ENCODE data around the gene SSH2. TPM values are rescaled to one million over a fixed set of nuclear protein-coding genes. Genes with fewer than 3 reads are reported as not detected.
"Not testable (repeated sequence)": the region's sequence is repeated elsewhere in the genome, so short reads cannot be mapped to it uniquely, and the experiment has no call there.

The SSH2 gene
- total RNA-seq, 1 experiment from 2014 or later: 45.1 TPM

DNA sequence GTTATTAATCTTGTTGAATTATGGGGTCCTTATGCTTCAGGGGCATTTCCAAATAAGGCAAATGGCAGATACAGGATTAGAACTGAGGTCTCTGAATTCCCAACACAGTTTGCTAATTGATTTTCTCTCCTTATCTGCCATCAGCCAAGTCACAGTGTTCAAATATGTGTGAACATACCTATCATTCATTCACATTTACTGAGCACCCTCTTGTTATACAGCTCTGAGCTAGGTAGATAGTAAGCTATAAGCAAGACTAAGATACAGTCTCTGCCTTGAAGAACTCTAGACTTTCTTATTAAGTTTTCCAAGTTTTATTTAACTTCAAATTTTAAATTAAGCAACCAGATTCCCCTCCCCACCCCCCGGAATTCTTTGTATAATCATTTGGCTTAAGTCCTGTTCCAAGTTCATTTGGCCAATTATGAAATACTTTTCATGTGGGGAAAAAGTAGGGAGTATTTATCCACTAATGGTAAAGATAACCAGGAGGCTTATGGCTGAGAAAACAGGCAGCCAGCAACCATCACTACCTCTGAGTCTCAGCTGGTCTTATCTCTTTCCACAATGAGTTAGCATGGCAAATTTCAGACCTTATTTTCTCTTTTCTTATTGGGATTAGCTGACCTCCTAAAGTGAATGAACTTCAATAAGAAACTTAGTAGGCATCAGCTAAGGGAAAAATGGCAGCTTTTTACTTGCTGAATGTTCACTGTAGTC, 275.9 kb downstream of the SSH2 start:
- BruUV-seq (replicated peaks): no TSS peak
- POLR2A ChIA-PET (ENCODE audit: unreplicated experiment): interaction anchor here (0.6 kb wide), 1 partner anchor 82 kb away, joined by 23 read pairs; no protein-coding TSS in a partner anchor

DNA sequence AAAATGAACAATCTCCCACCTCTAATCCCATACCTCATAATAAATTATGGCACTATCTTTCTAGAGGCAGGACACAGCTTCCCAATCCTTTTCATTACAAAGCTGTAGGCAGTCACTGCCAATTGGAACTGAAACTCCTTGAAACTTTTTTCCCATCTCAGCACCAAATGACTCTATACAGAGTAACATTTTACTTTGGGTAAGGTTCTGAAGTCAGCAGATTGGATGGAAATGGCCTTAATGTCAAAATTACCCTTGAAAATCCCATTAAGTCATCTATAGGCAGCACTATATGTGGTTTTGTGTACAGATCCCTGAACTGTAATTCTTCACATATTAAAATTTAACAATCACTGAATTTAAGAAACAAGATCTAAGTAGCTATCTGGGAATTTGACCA, 277.1 kb downstream of the SSH2 start:
- H3K9me3 ChIP-seq (ENCODE audit: insufficient read depth, low read depth): no peaks in the 10 kb centered on the region
- H3K4me1 ChIP-seq (replicated peaks; ENCODE audit: insufficient read depth): no peaks in the 10 kb centered on the region
- no peak overlapping the region for H3K4me3 ChIP-seq
- H4K20me1 ChIP-seq (ENCODE audit: insufficient read depth): no peaks in the 10 kb centered on the region
- no TSS peak for BruUV-seq (replicated peaks)
- no peak overlapping the region for H2AFZ ChIP-seq
- POLR2A ChIA-PET (ENCODE audit: unreplicated experiment): interaction anchor here (0.5 kb wide), 1 partner anchor 76 kb away, joined by 3 read pairs; no protein-coding TSS in a partner anchor
- H3K27me3 ChIP-seq (ENCODE audit: insufficient read depth, low read depth): no peaks in the 10 kb centered on the region
- H3K27ac ChIP-seq: no peak overlapping the region
- DNase-seq: no peak
- 0 out of 2 replicates have a peak, but pooled peaks cover 3% of the 10 kb centered on the region for H3F3A ChIP-seq (ENCODE audit: insufficient read depth, low read depth)
- H3K79me2 ChIP-seq (ENCODE audit: low read depth): no peaks in the 10 kb centered on the region
- TF ChIP-seq EZH2 (IDR thresholded peaks at IDR 0.05; ENCODE audit: low read depth): no peak
- TF ChIP-seq, protein P1, sequence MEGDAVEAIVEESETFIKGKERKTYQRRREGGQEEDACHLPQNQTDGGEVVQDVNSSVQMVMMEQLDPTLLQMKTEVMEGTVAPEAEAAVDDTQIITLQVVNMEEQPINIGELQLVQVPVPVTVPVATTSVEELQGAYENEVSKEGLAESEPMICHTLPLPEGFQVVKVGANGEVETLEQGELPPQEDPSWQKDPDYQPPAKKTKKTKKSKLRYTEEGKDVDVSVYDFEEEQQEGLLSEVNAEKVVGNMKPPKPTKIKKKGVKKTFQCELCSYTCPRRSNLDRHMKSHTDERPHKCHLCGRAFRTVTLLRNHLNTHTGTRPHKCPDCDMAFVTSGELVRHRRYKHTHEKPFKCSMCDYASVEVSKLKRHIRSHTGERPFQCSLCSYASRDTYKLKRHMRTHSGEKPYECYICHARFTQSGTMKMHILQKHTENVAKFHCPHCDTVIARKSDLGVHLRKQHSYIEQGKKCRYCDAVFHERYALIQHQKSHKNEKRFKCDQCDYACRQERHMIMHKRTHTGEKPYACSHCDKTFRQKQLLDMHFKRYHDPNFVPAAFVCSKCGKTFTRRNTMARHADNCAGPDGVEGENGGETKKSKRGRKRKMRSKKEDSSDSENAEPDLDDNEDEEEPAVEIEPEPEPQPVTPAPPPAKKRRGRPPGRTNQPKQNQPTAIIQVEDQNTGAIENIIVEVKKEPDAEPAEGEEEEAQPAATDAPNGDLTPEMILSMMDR (conservative IDR thresholded peaks at IDR 0.05): no peak
- intact Hi-C loops (cut with micrococcal nuclease; ENCODE audit: unreplicated experiment): no loop called here
- H3K36me3 ChIP-seq (ENCODE audit: low read depth): no peaks in the 10 kb centered on the region
- H3K4me2 ChIP-seq: no peak overlapping the region
- CTCF ChIA-PET: no interaction called here
- no peaks in the 10 kb centered on the region for H3K9me2 ChIP-seq (ENCODE audit: insufficient read depth)

More for the DNA sequence above, 275.9 kb downstream of the SSH2 start:
- TF ChIP-seq, protein P1 (conservative IDR thresholded peaks at IDR 0.05): no peak
- no peak for TF ChIP-seq EZH2 (IDR thresholded peaks at IDR 0.05; ENCODE audit: low read depth)
- CTCF ChIA-PET: no interaction called here
- Histone ChIP-seq H3K9me3 (ENCODE audit: insufficient read depth, low read depth) (no peaks in the 10 kb centered on the region), H3K4me3 (no peak overlapping the region), H3K79me2 (ENCODE audit: low read depth) (no peaks in the 10 kb centered on the region), H4K20me1 (ENCODE audit: insufficient read depth) (no peaks in the 10 kb centered on the region), H3F3A (ENCODE audit: insufficient read depth, low read depth) (no peaks in the 10 kb centered on the region), H3K4me1 (replicated peaks; ENCODE audit: insufficient read depth) (no peaks in the 10 kb centered on the region), H3K27me3 (ENCODE audit: insufficient read depth, low read depth) (no peaks in the 10 kb centered on the region), H3K4me2 (no peak overlapping the region), H2AFZ (no peak overlapping the region), H3K36me3 (ENCODE audit: low read depth) (no peaks in the 10 kb centered on the region), H3K27ac (no peak overlapping the region), H3K9me2 (ENCODE audit: insufficient read depth) (no peaks in the 10 kb centered on the region)
- intact Hi-C loops (cut with micrococcal nuclease; ENCODE audit: unreplicated experiment): no loop called here
- no peak for DNase-seq

DNA sequence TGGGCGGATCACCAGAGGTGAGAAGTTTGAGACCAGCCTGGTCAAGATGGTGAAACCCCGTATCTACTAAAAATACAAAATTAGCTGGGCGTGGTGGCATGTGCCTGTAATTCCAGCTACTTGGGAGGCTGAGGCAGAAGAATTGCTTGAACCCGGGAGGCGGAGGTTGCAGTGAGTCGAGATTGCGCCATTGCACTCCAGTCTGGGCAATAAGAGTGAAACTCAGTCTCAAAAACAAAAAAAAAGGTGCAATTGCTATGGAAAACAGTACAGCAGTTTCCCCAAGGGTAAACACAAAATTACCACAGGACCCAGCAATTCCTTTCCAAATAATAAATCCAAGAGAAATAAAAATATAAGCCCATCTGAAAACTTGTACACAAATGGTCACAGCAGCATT, 278.1 kb downstream of the SSH2 start:
- H3F3A ChIP-seq (ENCODE audit: insufficient read depth, low read depth); H3K27me3 ChIP-seq (ENCODE audit: insufficient read depth, low read depth); POLR2A ChIA-PET (ENCODE audit: unreplicated experiment); H3K4me2 ChIP-seq; H4K20me1 ChIP-seq (ENCODE audit: insufficient read depth); H3K79me2 ChIP-seq (ENCODE audit: low read depth); DNase-seq; BruUV-seq (replicated peaks); H3K9me2 ChIP-seq (ENCODE audit: insufficient read depth); H3K4me1 ChIP-seq (replicated peaks; ENCODE audit: insufficient read depth); H3K27ac ChIP-seq; H2AFZ ChIP-seq; H3K36me3 ChIP-seq (ENCODE audit: low read depth); H3K9me3 ChIP-seq (ENCODE audit: insufficient read depth, low read depth); H3K4me3 ChIP-seq; intact Hi-C loops (cut with micrococcal nuclease; ENCODE audit: unreplicated experiment): not testable (repeated sequence)
- CTCF ChIA-PET: interaction anchor here (0.6 kb wide), 1 partner anchor 34 kb away, joined by 10 read pairs; no protein-coding TSS in a partner anchor
